SU-DHL-6 (cell line): Measurements from ENCODE around the gene PLA2G2E.

Experiments
- EZH2phosphoT487 ChIP-seq: fragments of 200-600 bp; sonication (generic), shearing (Covaris generic); conservative IDR thresholded peaks from 2 replicates; pipeline ENCODE4 v1.6.1; 2018; ENCODE audit warnings: mild to moderate bottlenecking, antibody characterized with exemption, low read length, moderate library complexity, mixed read lengths
- TF ChIP-seq, protein P1 (sequence below): fragments of 200-600 bp; sonication (generic); IDR thresholded peaks from one replicate; pipeline ENCODE4 v1.5.1; 2017; ENCODE audit warnings: antibody characterized with exemption, mild to moderate bottlenecking, low read length, moderate library complexity; ENCODE audit not compliant: insufficient read depth, poor library complexity, severe bottlenecking

DNA sequence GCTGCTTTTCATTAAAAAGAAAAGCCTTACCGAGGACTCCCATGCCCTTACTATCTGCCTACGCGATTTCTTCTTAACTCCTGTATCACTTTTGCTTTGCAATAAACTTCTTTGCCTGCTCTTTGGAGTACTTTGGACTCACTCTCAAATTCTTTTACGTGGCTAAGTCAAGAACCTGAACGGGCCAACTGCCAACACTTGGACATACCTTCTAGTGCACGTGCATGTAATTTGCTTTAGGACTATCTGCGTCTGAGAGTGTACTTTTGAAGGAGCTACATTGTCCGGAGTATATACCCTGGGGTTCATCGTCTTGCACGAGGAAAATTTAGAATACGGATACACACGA lies 44.8 kb downstream of the PLA2G2E start:
- TF ChIP-seq, protein P1, sequence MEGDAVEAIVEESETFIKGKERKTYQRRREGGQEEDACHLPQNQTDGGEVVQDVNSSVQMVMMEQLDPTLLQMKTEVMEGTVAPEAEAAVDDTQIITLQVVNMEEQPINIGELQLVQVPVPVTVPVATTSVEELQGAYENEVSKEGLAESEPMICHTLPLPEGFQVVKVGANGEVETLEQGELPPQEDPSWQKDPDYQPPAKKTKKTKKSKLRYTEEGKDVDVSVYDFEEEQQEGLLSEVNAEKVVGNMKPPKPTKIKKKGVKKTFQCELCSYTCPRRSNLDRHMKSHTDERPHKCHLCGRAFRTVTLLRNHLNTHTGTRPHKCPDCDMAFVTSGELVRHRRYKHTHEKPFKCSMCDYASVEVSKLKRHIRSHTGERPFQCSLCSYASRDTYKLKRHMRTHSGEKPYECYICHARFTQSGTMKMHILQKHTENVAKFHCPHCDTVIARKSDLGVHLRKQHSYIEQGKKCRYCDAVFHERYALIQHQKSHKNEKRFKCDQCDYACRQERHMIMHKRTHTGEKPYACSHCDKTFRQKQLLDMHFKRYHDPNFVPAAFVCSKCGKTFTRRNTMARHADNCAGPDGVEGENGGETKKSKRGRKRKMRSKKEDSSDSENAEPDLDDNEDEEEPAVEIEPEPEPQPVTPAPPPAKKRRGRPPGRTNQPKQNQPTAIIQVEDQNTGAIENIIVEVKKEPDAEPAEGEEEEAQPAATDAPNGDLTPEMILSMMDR, result no peak
- no peak for TF ChIP-seq EZH2phosphoT487
